Measurements from ENCODE around the gene METRN. TPM values are rescaled to one million over a fixed set of nuclear protein-coding genes. Genes with fewer than 3 reads are reported as not detected.

Gene METRN
- total RNA-seq, result 32.8 and 48.0 TPM in 2 replicates

GRCh38 chr16:714558-715476 lies at the start of gene METRN:
TSS of gene METRN (plus strand) at chr16:715118. CDS start at chr16:715290, 172 bp downstream.

GRCh38 chr16:667780-668518 lies 47.0 kb upstream of the METRN start, which contains the start of gene RHOT2:
TSS of gene RHOT2 (plus strand) at chr16:668132. CDS start at chr16:668200, 68 bp downstream.

GRCh38 chr16:674968-675883 lies 39.7 kb upstream of the METRN start, which contains the start of gene RHBDL1:
TSS of gene RHBDL1 (plus strand) at chr16:675671. CDS start at chr16:675791, 120 bp downstream.

GRCh38 chr16:679814-680624 lies 34.9 kb upstream of the METRN start, which contains the start of gene STUB1:
TSS of gene STUB1 (plus strand) at chr16:680410. CDS start at chr16:680526, 116 bp downstream.

GRCh38 chr16:684071-684794 lies 30.7 kb upstream of the METRN start, which contains the start of gene JMJD8:
TSS of gene JMJD8 (minus strand) at chr16:684334. CDS start at chr16:684319, 15 bp downstream.

GRCh38 chr16:705431-706188 lies 9.3 kb upstream of the METRN start, which contains the start of gene FBXL16:
TSS of gene FBXL16 (minus strand) at chr16:705801. CDS start at chr16:697405, 8,396 bp downstream.

GRCh38 chr16:720990-721764 lies 6.3 kb downstream of the METRN start, which contains the start of gene ANTKMT:
TSS of gene ANTKMT (plus strand) at chr16:721146. CDS start at chr16:721275, 129 bp downstream.

GRCh38 chr16:726438-727290 lies 11.7 kb downstream of the METRN start, which contains the start of the genes CCDC78 and HAGHL:
TSS of gene CCDC78 (minus strand) at chr16:726443. CDS start at chr16:726367, 76 bp downstream.
TSS of gene HAGHL (plus strand) at chr16:727106. CDS start at chr16:727510, 404 bp downstream.

GRCh38 chr16:740764-741505 lies 26.0 kb downstream of the METRN start, which contains the start of gene CIAO3:
TSS of gene CIAO3 (minus strand) at chr16:740997. CDS start at chr16:740985, 12 bp downstream.

GRCh38 chr16:760545-761343 lies 45.8 kb downstream of the METRN start, which contains the start of gene MSLN:
TSS of gene MSLN (plus strand) at chr16:760734. CDS start at chr16:762681, 1,947 bp downstream.

Other genes starting within 250 kb of the METRN start
- gene CAPN15, start 187.4 kb upstream of the METRN start, total RNA-seq, result 51.1 and 58.2 TPM in 2 replicates
- not detected in 2 replicates for gene PRR35, start 154.7 kb upstream of the METRN start, total RNA-seq
- gene NHLRC4, start 148.1 kb upstream of the METRN start, total RNA-seq, result 0.59 and 0.67 TPM in 2 replicates
- gene PIGQ, start 145.2 kb upstream of the METRN start, total RNA-seq, result 25.9 and 26.0 TPM in 2 replicates
- gene RAB40C, start 125.1 kb upstream of the METRN start, total RNA-seq, result 14.0 and 19.3 TPM in 2 replicates
- 0.10 TPM in 1 of 2 replicates, not detected in the other for gene WFIKKN1, start 84.1 kb upstream of the METRN start, total RNA-seq
- gene METTL26, start 78.8 kb upstream of the METRN start, total RNA-seq, result 146 and 160 TPM in 2 replicates
- gene MCRIP2, start 73.3 kb upstream of the METRN start, total RNA-seq, result 27.6 and 35.6 TPM in 2 replicates
- gene WDR90, start 65.8 kb upstream of the METRN start, total RNA-seq, result 6.9 and 10.6 TPM in 2 replicates
- 39.1 and 50.4 TPM in 2 replicates for gene RHOT2, start 47.0 kb upstream of the METRN start, total RNA-seq
- gene RHBDL1, start 39.4 kb upstream of the METRN start, total RNA-seq, result 0.07 and 0.69 TPM in 2 replicates
- 176 and 178 TPM in 2 replicates for gene STUB1, start 34.7 kb upstream of the METRN start, total RNA-seq
- gene JMJD8, start 30.8 kb upstream of the METRN start, total RNA-seq, result 71.3 and 89.9 TPM in 2 replicates
- 9.1 and 9.5 TPM in 2 replicates for gene WDR24, start 24.7 kb upstream of the METRN start, total RNA-seq
- 0.07 TPM in 1 of 2 replicates, not detected in the other for gene FBXL16, start 9.3 kb upstream of the METRN start, total RNA-seq
- gene ANTKMT, start 6.0 kb downstream of the METRN start, total RNA-seq, result 39.4 and 43.4 TPM in 2 replicates
- gene CCDC78, start 11.3 kb downstream of the METRN start, total RNA-seq, result not detected in 2 replicates
- 0.79 and 1.9 TPM in 2 replicates for gene HAGHL, start 12.0 kb downstream of the METRN start, total RNA-seq
- 25.8 and 30.2 TPM in 2 replicates for gene CIAO3, start 25.9 kb downstream of the METRN start, total RNA-seq
- gene MSLN, start 45.6 kb downstream of the METRN start, total RNA-seq, result not detected in 2 replicates
- gene RPUSD1, start 73.3 kb downstream of the METRN start, total RNA-seq, result 36.4 and 42.7 TPM in 2 replicates
- 19.6 and 19.7 TPM in 2 replicates for gene CHTF18, start 73.5 kb downstream of the METRN start, total RNA-seq
- not detected in 2 replicates for gene GNG13, start 85.6 kb downstream of the METRN start, total RNA-seq